Measurements from ENCODE around the gene DUS4L.

The DUS4L gene

GRCh38 chr7:107580716-107581383 lies 17.1 kb downstream of the DUS4L start:
- DNase-seq = no peak

GRCh38 chr7:107581387-107582013 lies 17.7 kb downstream of the DUS4L start:
- no peak for DNase-seq

- DNase-seq = no peak
Observed at GRCh38 chr7:107582875-107583274, 19.1 kb downstream of the DUS4L start.

- DNase-seq = no peak
Observed at GRCh38 chr7:107584716-107585115, 20.9 kb downstream of the DUS4L start.

GRCh38 chr7:107588529-107589130 lies 24.9 kb downstream of the DUS4L start:
- DNase-seq = no peak

- no peak for DNase-seq
Observed at GRCh38 chr7:107591421-107591820, 27.6 kb downstream of the DUS4L start.

GRCh38 chr7:107592361-107593024 lies 28.7 kb downstream of the DUS4L start:
- no peak for DNase-seq

GRCh38 chr7:107593025-107593410 lies 29.2 kb downstream of the DUS4L start:
- DNase-seq = no peak

GRCh38 chr7:107594961-107595737 lies 31.4 kb downstream of the DUS4L start:
- DNase-seq = no peak

GRCh38 chr7:107596881-107597581 lies 33.3 kb downstream of the DUS4L start:
- DNase-seq = no peak

GRCh38 chr7:107597582-107597916 lies 33.8 kb downstream of the DUS4L start:
- no peak for DNase-seq

- DNase-seq = no peak
Observed at GRCh38 chr7:107597953-107598352, 34.2 kb downstream of the DUS4L start.

GRCh38 chr7:107599262-107599661 lies 35.5 kb downstream of the DUS4L start:
- no peak for DNase-seq

- DNase-seq = no peak
Observed at GRCh38 chr7:107600816-107601215, 37.0 kb downstream of the DUS4L start.

- DNase-seq = no peak
Observed at GRCh38 chr7:107605218-107605815, 41.5 kb downstream of the DUS4L start.

- no peak for DNase-seq
Observed at GRCh38 chr7:107606303-107606702, 42.5 kb downstream of the DUS4L start.

- DNase-seq = no peak
Observed at GRCh38 chr7:107609811-107610261, 46.1 kb downstream of the DUS4L start.

- DNase-seq = no peak
Observed at GRCh38 chr7:107610323-107610722, 46.6 kb downstream of the DUS4L start.

- DNase-seq = no peak
Observed at GRCh38 chr7:107613439-107613838, 49.7 kb downstream of the DUS4L start.

- DNase-seq = no peak
Observed at GRCh38 chr7:107613948-107614347, 50.2 kb downstream of the DUS4L start.

GRCh38 chr7:107614425-107614824 lies 50.7 kb downstream of the DUS4L start:
- no peak for DNase-seq

All from activated naive CD4-positive, alpha-beta T cell treated with anti-CD3 and anti-CD28 coated beads, Interleukin-2, amount 50 U/mL, for 16 hours (primary cell).